HFF-Myc (cell line): ENCODE results near the gene KLRC3.
A peak's percentile ranks its signal among the peaks of the same experiment; 100 is the strongest.
"Not testable (repeated sequence)": the region's sequence is repeated elsewhere in the genome, so short reads cannot be mapped to it uniquely, and the experiment has no call there.

Experiments used
- DNase-seq: peaks from one replicate; pipeline ENCODE4 v3.0.0-alpha.2; 2011; ENCODE audit warnings: low read depth; ENCODE audit errors: extremely low read depth
- H3K4me3 ChIP-seq: replicated peaks from 2 replicates; pipeline ENCODE4 v1.5.1; 2011; ENCODE audit warnings: low read depth, mild to moderate bottlenecking, control low read depth, low read length
- TF ChIP-seq, protein P1 (sequence below): IDR thresholded peaks from 2 replicates; pipeline ENCODE4 v1.5.1; 2012; ENCODE audit warnings: mild to moderate bottlenecking, low read depth, low read length, control low read depth; ENCODE audit errors: missing control alignments

The KLRC3 gene

DNA sequence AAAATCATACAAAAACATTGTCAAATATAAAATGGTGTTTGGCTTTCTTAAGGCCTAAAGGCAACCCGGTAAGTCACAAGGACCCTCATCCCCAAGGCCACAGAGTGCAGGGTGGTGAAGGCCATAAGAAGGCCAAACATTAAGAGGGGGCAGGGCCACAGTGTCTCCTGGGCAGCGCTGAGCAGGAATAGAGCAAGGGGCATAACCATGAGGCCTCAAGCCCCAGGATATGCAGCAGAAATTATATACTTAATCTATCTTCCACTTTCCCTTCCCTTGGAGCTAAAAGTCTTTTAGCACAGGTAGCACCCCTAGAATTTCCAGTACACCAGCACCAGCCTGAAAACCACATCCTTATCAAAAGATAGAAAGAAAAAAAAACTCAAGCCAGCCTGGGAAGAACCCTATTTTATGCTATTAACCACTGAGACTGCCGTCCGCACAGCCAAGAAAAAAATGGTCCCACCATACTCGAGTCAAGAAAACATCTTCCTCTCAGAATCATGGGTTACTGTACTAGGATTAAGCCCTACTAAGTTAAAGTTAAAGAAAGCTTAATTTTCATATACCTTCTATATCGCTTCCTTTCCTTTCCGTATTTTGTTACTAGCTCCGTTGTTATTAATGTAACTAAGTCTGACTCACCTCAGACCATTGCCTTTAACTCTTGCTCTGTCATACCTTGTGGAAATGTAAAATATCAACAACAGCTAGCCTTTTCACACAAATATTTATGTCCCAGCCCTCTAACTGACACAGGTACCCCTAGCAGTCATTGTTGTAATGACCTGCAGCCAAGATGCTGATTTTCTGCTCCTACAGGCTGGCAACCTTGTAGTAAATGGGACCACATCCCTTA, 50.6 kb downstream of the KLRC3 start:
- TF ChIP-seq, protein P1, sequence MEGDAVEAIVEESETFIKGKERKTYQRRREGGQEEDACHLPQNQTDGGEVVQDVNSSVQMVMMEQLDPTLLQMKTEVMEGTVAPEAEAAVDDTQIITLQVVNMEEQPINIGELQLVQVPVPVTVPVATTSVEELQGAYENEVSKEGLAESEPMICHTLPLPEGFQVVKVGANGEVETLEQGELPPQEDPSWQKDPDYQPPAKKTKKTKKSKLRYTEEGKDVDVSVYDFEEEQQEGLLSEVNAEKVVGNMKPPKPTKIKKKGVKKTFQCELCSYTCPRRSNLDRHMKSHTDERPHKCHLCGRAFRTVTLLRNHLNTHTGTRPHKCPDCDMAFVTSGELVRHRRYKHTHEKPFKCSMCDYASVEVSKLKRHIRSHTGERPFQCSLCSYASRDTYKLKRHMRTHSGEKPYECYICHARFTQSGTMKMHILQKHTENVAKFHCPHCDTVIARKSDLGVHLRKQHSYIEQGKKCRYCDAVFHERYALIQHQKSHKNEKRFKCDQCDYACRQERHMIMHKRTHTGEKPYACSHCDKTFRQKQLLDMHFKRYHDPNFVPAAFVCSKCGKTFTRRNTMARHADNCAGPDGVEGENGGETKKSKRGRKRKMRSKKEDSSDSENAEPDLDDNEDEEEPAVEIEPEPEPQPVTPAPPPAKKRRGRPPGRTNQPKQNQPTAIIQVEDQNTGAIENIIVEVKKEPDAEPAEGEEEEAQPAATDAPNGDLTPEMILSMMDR = no peak
- no peak for DNase-seq
- H3K4me3 ChIP-seq = no peak overlapping the region

GRCh38 chr12:10368206-10369171, 51.9 kb downstream of the KLRC3 start:
- no peak overlapping the region for H3K4me3 ChIP-seq
- TF ChIP-seq, protein P1 = no peak

DNA sequence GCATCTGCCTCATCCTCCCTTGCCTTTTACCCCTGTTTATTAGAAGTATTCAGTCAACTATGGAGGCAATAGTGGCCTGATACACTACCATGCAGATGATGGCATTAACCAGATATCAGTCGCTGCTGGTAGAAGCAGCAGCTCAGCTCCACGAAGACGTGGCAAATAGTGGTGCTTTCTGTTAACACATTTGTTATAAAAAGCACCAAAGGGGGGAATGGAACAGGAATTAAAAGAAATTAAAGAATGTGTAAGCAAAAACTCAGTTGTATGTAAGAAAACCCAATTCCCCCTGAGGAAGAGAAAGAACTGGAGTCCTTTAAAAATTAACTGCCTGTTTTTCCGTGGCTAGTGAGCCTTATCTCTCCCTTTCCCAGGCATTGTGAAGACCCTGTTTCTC, 52.7 kb downstream of the KLRC3 start:
- not testable (repeated sequence) for H3K4me3 ChIP-seq, DNase-seq

More at GRCh38 chr12:10368206-10369171, 51.9 kb downstream of the KLRC3 start:
- DNase-seq = no peak

DNA sequence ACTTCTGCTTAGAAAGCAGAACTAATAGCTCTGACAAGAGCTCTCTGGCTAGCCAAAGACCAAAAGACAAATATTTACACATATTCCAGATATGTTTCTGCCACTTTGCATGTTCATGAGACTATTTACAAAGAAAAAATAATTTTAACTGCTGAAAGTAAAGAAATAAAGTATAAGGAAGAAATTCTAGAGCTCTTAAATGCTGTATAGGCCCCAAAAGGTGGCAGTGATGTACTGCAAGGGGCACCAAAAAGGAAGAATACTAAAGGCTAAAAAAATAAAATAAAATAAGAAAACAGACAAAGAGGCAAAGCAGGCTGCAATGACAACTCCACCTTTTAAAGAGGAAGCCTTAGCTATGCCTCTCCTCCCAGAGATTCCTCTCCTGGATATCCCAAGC, 53.5 kb downstream of the KLRC3 start:
- DNase-seq = no peak
- no peak overlapping the region for H3K4me3 ChIP-seq
- TF ChIP-seq, protein P1 = peak; percentile 29

GRCh38 chr12:10365696-10366405, 54.5 kb downstream of the KLRC3 start:
- DNase-seq = no peak
- peak overlapping the region; percentile 58 for H3K4me3 ChIP-seq

DNA sequence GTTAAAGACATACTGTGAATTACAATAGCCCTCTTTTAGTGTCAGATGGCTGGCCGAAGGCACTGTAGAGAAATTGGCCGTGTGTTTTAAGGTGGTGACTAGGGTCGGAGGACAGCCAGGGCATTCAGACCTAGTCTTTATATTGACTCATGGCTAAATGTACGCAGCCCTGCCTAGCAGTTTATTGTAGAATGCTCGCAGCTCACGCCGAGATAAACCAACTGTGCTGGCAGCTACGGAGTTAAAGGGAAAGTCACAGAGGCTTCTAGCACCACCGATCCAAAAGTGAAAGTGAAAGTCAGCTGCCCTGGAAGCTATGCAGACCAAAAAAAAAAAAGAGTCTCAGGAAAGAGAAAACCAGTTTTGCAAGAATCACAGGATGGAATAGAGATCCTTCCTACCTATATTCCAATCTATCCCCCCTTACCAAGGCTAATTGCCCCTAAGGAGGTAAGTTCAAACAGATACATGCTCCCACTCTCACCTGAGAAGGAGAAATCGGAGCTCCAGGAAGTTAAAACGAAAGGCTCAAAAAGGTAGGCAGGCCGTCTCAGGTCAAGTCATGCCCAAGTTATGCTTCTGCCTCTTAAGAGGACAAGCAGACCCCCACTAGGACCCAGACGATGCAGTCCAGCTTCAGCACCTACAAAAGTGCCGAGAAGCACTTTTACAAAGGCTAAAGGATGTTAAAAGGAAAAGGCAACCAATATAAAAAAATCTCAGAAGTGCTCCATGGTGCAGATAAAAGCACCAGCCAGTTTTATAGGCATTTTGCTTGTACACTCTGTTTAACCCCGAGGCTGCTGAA, 55.4 kb downstream of the KLRC3 start:
- peak overlapping the region; percentile 58 for H3K4me3 ChIP-seq
- TF ChIP-seq, protein P1 = no peak
- peak; percentile 39 for DNase-seq

More at GRCh38 chr12:10365696-10366405, 54.5 kb downstream of the KLRC3 start:
- TF ChIP-seq, protein P1 = peak; percentile 3
